Type B pancreatic cell (in vitro differentiated cells): ENCODE measurements around the gene MAGEF1. TPM values are rescaled to one million over a fixed set of nuclear protein-coding genes. Genes with fewer than 3 reads are reported as not detected.

Experiments
- DNase-seq: peaks from one replicate; pipeline ENCODE4 v3.0.0; 2021; ENCODE audit warnings: mixed read lengths; ENCODE audit not compliant: unreplicated experiment; ENCODE audit errors: extremely low spot score
- H3K27ac Mint-ChIP-seq: 2 replicates; pipeline ENCODE4 v1.8.0; 2021; ENCODE audit warnings: mild to moderate bottlenecking, mixed read lengths
- H3K27me3 Mint-ChIP-seq: 2 replicates; pipeline ENCODE4 v1.8.0; 2021; ENCODE audit warnings: mixed read lengths
- H3K36me3 Mint-ChIP-seq: 2 replicates; pipeline ENCODE4 v1.8.0; 2021; ENCODE audit warnings: mixed read lengths
- H3K4me1 Mint-ChIP-seq: one replicate; pipeline ENCODE4 v1.8.0; 2021; ENCODE audit warnings: mixed read lengths; ENCODE audit not compliant: unreplicated experiment
- H3K4me3 Mint-ChIP-seq: 2 replicates; pipeline ENCODE4 v1.8.0; 2021; ENCODE audit warnings: mild to moderate bottlenecking, mixed read lengths
- H3K9me3 Mint-ChIP-seq: 2 replicates; pipeline ENCODE4 v1.8.0; 2021; ENCODE audit warnings: mixed read lengths
- CTCF ChIP-seq: fragments of 200-600 bp; sonication (generic); conservative IDR thresholded peaks from 2 replicates; pipeline ENCODE4 v1.5.0; 2021; ENCODE audit warnings: antibody characterized with exemption, mild to moderate bottlenecking
- total RNA-seq: library from RNA; stranded (reverse); gene quantifications from 2 replicates; pipeline ENCODE4 v1.2.1, GENCODE V29; 2021; ENCODE audit warnings: low replicate concordance

Gene MAGEF1
- total RNA-seq, 1 donor from 2014 or later = 69.2 TPM

GRCh38 chr3:184750349-184751083 is 38.7 kb upstream of the MAGEF1 start:
- H3K36me3 Mint-ChIP-seq = no peaks in the 10 kb centered on the region
- peaks cover 4% of the 10 kb centered on the region for H3K27me3 Mint-ChIP-seq
- no peak overlapping the region for H3K4me3 Mint-ChIP-seq
- H3K9me3 Mint-ChIP-seq = no peaks in the 10 kb centered on the region
- peaks cover 34% of the 10 kb centered on the region for H3K4me1 Mint-ChIP-seq
- H3K27ac Mint-ChIP-seq = no peak overlapping the region
- DNase-seq = no peak
- no peak for TF ChIP-seq CTCF

GRCh38 chr3:184749168-184749744 is 37.4 kb upstream of the MAGEF1 start:
- H3K27ac Mint-ChIP-seq = no peak overlapping the region
- no peak overlapping the region for H3K4me3 Mint-ChIP-seq
- H3K27me3 Mint-ChIP-seq = peaks cover 4% of the 10 kb centered on the region
- TF ChIP-seq CTCF = no peak
- H3K4me1 Mint-ChIP-seq = peaks cover 39% of the 10 kb centered on the region
- DNase-seq = no peak
- no peaks in the 10 kb centered on the region for H3K9me3 Mint-ChIP-seq
- no peaks in the 10 kb centered on the region for H3K36me3 Mint-ChIP-seq

- Mint-ChIP-seq H3K27ac (peak overlapping the region; percentile 5), H3K36me3 (no peaks in the 10 kb centered on the region), H3K4me1 (peaks cover 39% of the 10 kb centered on the region), H3K9me3 (no peaks in the 10 kb centered on the region), H3K27me3 (peaks cover 4% of the 10 kb centered on the region), H3K4me3 (no peak overlapping the region)
- no peak for DNase-seq
- TF ChIP-seq CTCF = peak; percentile 64
These were observed 36.6 kb upstream of the MAGEF1 start for GRCh38 chr3:184748219-184749135.

GRCh38 chr3:184746131-184747120 is 34.6 kb upstream of the MAGEF1 start:
- no peak for DNase-seq
- TF ChIP-seq CTCF = no peak

GRCh38 chr3:184745526-184745925 is 33.7 kb upstream of the MAGEF1 start:
- no peak overlapping the region for H3K27ac Mint-ChIP-seq
- H3K36me3 Mint-ChIP-seq = no peaks in the 10 kb centered on the region
- H3K4me1 Mint-ChIP-seq = peaks cover 45% of the 10 kb centered on the region
- DNase-seq = no peak
- H3K9me3 Mint-ChIP-seq = no peaks in the 10 kb centered on the region
- TF ChIP-seq CTCF = no peak
- H3K4me3 Mint-ChIP-seq = no peak overlapping the region
- peaks cover 4% of the 10 kb centered on the region for H3K27me3 Mint-ChIP-seq

More at GRCh38 chr3:184746131-184747120, 34.6 kb upstream of the MAGEF1 start:
- Mint-ChIP-seq H3K4me1 (peaks cover 51% of the 10 kb centered on the region), H3K27me3 (peaks cover 4% of the 10 kb centered on the region), H3K27ac (no peak overlapping the region), H3K4me3 (no peak overlapping the region), H3K36me3 (no peaks in the 10 kb centered on the region), H3K9me3 (no peaks in the 10 kb centered on the region)
